MCF 10A (cell line): ENCODE measurements around the gene SF3B3. TPM values are rescaled to one million over a fixed set of nuclear protein-coding genes. Genes with fewer than 3 reads are reported as not detected.

ENCODE experiments used
- BruUV-seq: library from RNA; stranded (reverse); fragments of 400-500 nt; replicated peaks from 2 replicates; lab custom pipeline; 2021; lab: Mats Ljungman, UMichigan
- CTCF ChIA-PET: fragments of 300-600 bp; sonication (Branson Sonifier 250); formaldehyde crosslinking; extraction: SDS; loops from one replicate; lab custom pipeline; 2021; ENCODE audit warnings: antibody characterized with exemption, inconsistent platforms; lab: Yijun Ruan, JAX
- POLR2A ChIA-PET: fragments of 300-600, 350-650 bp; sonication (Branson Sonifier 250); formaldehyde crosslinking; extraction: SDS; loops from one replicate; lab custom pipeline; 2020; ENCODE audit warnings: antibody characterized with exemption, inconsistent platforms; lab: Yijun Ruan, JAX
- DNase-seq: peaks from one replicate; pipeline ENCODE4 v3.0.0-alpha.2; 2018; ENCODE audit not compliant: unreplicated experiment
- H3K27ac Mint-ChIP-seq: one replicate; pipeline ENCODE4 v1.8.0; 2022; ENCODE audit warnings: mild to moderate bottlenecking, low read depth, mixed read lengths; ENCODE audit not compliant: unreplicated experiment
- H3K27me3 Mint-ChIP-seq: one replicate; pipeline ENCODE4 v1.8.0; 2022; ENCODE audit warnings: mixed read lengths; ENCODE audit not compliant: insufficient read depth, unreplicated experiment
- H3K36me3 Mint-ChIP-seq: one replicate; pipeline ENCODE4 v1.8.0; 2022; ENCODE audit warnings: mild to moderate bottlenecking, moderate library complexity, mixed read lengths; ENCODE audit not compliant: insufficient read depth, unreplicated experiment
- H3K4me1 Mint-ChIP-seq: one replicate; pipeline ENCODE4 v1.8.0; 2022; ENCODE audit warnings: mixed read lengths; ENCODE audit not compliant: insufficient read depth, unreplicated experiment
- H3K4me3 Mint-ChIP-seq: one replicate; pipeline ENCODE4 v1.8.0; 2022; ENCODE audit warnings: mild to moderate bottlenecking, moderate library complexity, mixed read lengths; ENCODE audit not compliant: unreplicated experiment
- H3K9me3 Mint-ChIP-seq: one replicate; pipeline ENCODE4 v1.8.0; 2022; ENCODE audit warnings: mixed read lengths; ENCODE audit not compliant: unreplicated experiment
- intact Hi-C: fragments of 100-400 bp; cut with micrococcal nuclease; formaldehyde crosslinking; loops from 2 replicates; pipeline ENCODE4 v1.14.1; 2022
- total RNA-seq: library from RNA; stranded (reverse); gene quantifications from 2 replicates; pipeline ENCODE4 v1.2.3, GENCODE V29; 2022
- TF ChIP-seq, protein P1 (sequence below): fragments of 200-600 bp; IDR thresholded peaks from one replicate; pipeline ENCODE4 v1.8.0; 2022; ENCODE audit warnings: antibody characterized with exemption, mild to moderate bottlenecking; ENCODE audit not compliant: unreplicated experiment

The SF3B3 gene
- total RNA-seq, 1 experiment from 2014 or later: 309 TPM

DNA sequence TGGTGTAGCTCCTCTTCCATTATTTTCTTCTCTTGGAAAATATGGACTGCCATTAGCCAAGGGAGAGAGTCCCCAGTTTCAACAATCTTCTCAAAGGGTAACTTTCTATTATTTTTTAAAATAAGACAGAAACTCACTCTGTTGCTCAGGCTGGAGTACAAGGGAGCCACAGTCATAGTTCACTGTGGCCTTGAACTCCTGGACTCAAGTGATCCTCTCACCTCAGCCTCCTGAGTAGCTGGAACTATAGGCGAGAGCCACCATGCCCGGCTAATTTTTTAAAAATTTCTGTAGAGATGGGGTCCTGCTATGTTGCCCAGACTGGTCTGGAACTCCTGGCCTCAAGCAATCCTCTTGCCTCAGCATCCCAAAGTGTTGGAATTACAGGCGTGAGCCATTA lies 13.4 kb upstream of the SF3B3 start:
- H3K4me3 Mint-ChIP-seq: no peak overlapping the region
- DNase-seq: no peak
- no peaks in the 10 kb centered on the region for H3K4me1 Mint-ChIP-seq
- TF ChIP-seq, protein P1, sequence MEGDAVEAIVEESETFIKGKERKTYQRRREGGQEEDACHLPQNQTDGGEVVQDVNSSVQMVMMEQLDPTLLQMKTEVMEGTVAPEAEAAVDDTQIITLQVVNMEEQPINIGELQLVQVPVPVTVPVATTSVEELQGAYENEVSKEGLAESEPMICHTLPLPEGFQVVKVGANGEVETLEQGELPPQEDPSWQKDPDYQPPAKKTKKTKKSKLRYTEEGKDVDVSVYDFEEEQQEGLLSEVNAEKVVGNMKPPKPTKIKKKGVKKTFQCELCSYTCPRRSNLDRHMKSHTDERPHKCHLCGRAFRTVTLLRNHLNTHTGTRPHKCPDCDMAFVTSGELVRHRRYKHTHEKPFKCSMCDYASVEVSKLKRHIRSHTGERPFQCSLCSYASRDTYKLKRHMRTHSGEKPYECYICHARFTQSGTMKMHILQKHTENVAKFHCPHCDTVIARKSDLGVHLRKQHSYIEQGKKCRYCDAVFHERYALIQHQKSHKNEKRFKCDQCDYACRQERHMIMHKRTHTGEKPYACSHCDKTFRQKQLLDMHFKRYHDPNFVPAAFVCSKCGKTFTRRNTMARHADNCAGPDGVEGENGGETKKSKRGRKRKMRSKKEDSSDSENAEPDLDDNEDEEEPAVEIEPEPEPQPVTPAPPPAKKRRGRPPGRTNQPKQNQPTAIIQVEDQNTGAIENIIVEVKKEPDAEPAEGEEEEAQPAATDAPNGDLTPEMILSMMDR: no peak
- ChIA-PET CTCF (no interaction called here), POLR2A (interaction anchor here (0.6 to 1.3 kb wide), 3 partner anchors 13 to 164 kb away, joined by 3 read pairs; partner anchors contain the start of gene COG4)
- no peaks in the 10 kb centered on the region for H3K9me3 Mint-ChIP-seq
- H3K27me3 Mint-ChIP-seq: no peaks in the 10 kb centered on the region
- BruUV-seq: no TSS peak
- no peak overlapping the region for H3K27ac Mint-ChIP-seq
- intact Hi-C loops: no loop called here
- peaks cover 90% of the 10 kb centered on the region for H3K36me3 Mint-ChIP-seq

DNA sequence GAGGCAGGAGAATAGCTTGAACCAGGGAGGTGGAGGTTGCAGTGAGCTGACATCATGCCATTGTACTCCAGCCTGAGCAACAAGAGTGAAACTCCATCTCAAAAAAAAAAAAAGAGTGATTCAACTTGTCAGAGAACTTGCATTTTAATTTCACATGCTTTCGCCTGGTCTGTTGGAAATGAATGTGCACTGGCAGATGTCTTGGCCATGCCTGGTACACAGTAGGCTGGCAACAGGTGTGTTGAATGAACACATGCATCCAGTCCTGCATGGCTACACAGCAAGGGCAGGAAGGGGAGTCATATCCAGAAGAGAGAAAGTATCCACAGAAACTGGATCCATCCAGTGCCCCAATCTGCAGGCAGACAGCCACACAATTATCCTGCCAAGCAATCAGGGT lies 11.8 kb upstream of the SF3B3 start:
- Mint-ChIP-seq H3K27ac (no peak overlapping the region), H3K4me1 (no peaks in the 10 kb centered on the region), H3K4me3 (no peak overlapping the region), H3K27me3 (no peaks in the 10 kb centered on the region), H3K36me3 (peaks cover 95% of the 10 kb centered on the region), H3K9me3 (no peaks in the 10 kb centered on the region)
- ChIA-PET POLR2A (interaction anchor here (0.6 to 3.9 kb wide), 3 partner anchors 11 to 132 kb away, joined by 3 to 21 read pairs (median 4); partner anchors contain the start of genes COG4 and SF3B3), CTCF (interaction anchor here (0.6 kb wide), 1 partner anchor 17 kb away, joined by 4 read pairs; no protein-coding TSS in a partner anchor)
- intact Hi-C loops: no loop called here
- TF ChIP-seq, protein P1: no peak
- no TSS peak for BruUV-seq
- DNase-seq: no peak

DNA sequence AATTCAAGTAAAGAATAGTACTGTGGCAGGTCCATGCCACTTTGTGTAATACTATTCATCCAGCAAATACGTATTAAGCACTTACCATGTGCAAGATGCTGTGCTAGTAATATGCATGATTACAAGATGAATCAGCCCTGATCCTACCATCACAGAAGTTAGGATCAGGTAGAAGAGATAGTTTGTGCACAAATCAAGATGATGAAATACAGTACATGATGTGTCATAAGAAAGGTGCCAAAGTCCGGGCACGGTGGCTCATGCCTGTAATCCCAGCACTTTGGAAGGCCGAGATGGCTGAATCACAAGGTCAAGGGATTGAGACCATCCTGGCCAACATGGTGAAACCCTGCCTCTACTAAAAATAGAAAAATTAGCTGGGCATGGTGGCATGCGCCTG lies 11.2 kb upstream of the SF3B3 start:
- Mint-ChIP-seq H3K36me3 (peaks cover 95% of the 10 kb centered on the region), H3K9me3 (no peaks in the 10 kb centered on the region), H3K27me3 (no peaks in the 10 kb centered on the region), H3K4me3 (no peak overlapping the region), H3K4me1 (no peaks in the 10 kb centered on the region), H3K27ac (no peak overlapping the region)
- BruUV-seq: no TSS peak
- ChIA-PET CTCF (no interaction called here), POLR2A (interaction anchor here (3.9 kb wide), 1 partner anchor 11 kb away, joined by 21 read pairs; the partner anchor contains the start of genes COG4 and SF3B3)
- peak; percentile 80 for DNase-seq
- intact Hi-C loops: no loop called here
- TF ChIP-seq, protein P1: no peak

DNA sequence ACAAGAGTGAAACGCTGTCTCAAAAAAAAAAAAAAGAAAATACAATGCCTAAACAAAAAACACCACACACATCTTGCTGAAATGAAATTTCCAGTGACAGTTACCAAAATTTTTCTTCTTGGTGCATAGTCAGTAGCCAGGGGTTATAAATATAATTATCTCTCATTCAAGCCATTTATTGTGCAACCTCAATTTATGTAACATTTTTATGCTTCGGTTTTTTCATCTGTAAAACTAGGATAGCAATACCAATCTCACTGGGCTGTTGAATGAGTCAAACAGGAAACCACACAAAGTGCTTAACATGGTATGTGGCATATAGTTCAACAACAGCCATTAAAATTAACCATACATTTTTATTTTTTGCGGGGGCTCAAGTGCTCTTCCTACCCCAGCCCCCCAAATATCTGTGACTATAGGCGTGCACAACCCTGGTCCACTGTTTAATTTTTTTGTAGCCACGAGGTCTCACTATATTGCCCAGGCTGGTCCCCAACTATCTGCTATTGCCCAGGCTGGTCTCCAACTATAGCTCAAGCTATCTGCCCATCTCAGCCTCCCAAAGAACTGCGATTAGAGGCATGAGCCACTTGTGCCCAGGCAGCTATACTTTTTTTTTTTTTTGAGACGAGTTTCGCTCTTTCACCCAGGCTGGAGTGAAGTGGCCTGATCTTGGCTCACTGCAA lies 2.9 kb upstream of the SF3B3 start:
- no peaks in the 10 kb centered on the region for H3K27me3 Mint-ChIP-seq

More for the DNA sequence above, 2.9 kb upstream of the SF3B3 start:
- no TSS peak for BruUV-seq
- TF ChIP-seq, protein P1: no peak
- POLR2A ChIA-PET: no interaction called here
- CTCF ChIA-PET: interaction anchor here (0.7 kb wide), 1 partner anchor 12 kb away, joined by 3 read pairs; no protein-coding TSS in a partner anchor
- H3K36me3 Mint-ChIP-seq: peaks cover 52% of the 10 kb centered on the region
- no peaks in the 10 kb centered on the region for H3K9me3 Mint-ChIP-seq
- DNase-seq: peak; percentile 64
- H3K4me3 Mint-ChIP-seq: no peak overlapping the region
- H3K27ac Mint-ChIP-seq: no peak overlapping the region
- peaks cover 4% of the 10 kb centered on the region for H3K4me1 Mint-ChIP-seq
- intact Hi-C loops: loop anchor here (10.0 kb wide), 1 partner anchor 254 kb away; no protein-coding TSS in a partner anchor
